Measurements from ENCODE around the gene RHOB. TPM values are rescaled to one million over a fixed set of nuclear protein-coding genes. Genes with fewer than 3 reads are reported as not detected.

The RHOB gene
- total RNA-seq, 2 experiments from 2014 or later, result 14.2 to 15.4 TPM

- ATAC-seq (no peak), DNase-seq (no peak)
- Mint-ChIP-seq H3K27me3 (peaks cover 9% of the 10 kb centered on the region), H3K4me3 (no peak overlapping the region), H3K4me1 (ENCODE audit: low read depth) (no peaks in the 10 kb centered on the region), H3K9me3 (peaks cover 18% of the 10 kb centered on the region), H3K36me3 (ENCODE audit: low read depth) (peaks cover 2% of the 10 kb centered on the region), H3K27ac (no peak overlapping the region)
- POLR2A ChIA-PET, result interaction anchor here (1.0 kb wide), 1 partner anchor 85 kb away, joined by 3 read pairs; no protein-coding TSS in a partner anchor
- TF ChIP-seq, protein P1, sequence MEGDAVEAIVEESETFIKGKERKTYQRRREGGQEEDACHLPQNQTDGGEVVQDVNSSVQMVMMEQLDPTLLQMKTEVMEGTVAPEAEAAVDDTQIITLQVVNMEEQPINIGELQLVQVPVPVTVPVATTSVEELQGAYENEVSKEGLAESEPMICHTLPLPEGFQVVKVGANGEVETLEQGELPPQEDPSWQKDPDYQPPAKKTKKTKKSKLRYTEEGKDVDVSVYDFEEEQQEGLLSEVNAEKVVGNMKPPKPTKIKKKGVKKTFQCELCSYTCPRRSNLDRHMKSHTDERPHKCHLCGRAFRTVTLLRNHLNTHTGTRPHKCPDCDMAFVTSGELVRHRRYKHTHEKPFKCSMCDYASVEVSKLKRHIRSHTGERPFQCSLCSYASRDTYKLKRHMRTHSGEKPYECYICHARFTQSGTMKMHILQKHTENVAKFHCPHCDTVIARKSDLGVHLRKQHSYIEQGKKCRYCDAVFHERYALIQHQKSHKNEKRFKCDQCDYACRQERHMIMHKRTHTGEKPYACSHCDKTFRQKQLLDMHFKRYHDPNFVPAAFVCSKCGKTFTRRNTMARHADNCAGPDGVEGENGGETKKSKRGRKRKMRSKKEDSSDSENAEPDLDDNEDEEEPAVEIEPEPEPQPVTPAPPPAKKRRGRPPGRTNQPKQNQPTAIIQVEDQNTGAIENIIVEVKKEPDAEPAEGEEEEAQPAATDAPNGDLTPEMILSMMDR (IDR thresholded peaks at IDR 0.05), result no peak
- CTCF ChIA-PET, result interaction anchor here (0.7 to 6.5 kb wide), 34 partner anchors 8 to 241 kb away, joined by 3 to 68 read pairs (median 5); partner anchors contain the start of genes HS1BP3 and RHOB
- intact Hi-C loops (cut with micrococcal nuclease), result no loop called here
These were observed 36.2 kb upstream of the RHOB start for GRCh38 chr2:20410556-20411277.

GRCh38 chr2:20411361-20411894, 35.4 kb upstream of the RHOB start:
- peak; percentile 100 for ATAC-seq

GRCh38 chr2:20414806-20415205, 32.1 kb upstream of the RHOB start:
- H3K36me3 Mint-ChIP-seq (ENCODE audit: low read depth), result no peaks in the 10 kb centered on the region
- intact Hi-C loops (cut with micrococcal nuclease), result no loop called here

More at GRCh38 chr2:20411361-20411894, 35.4 kb upstream of the RHOB start:
- Mint-ChIP-seq H3K4me1 (ENCODE audit: low read depth) (no peaks in the 10 kb centered on the region), H3K27ac (no peak overlapping the region), H3K36me3 (ENCODE audit: low read depth) (peaks cover 2% of the 10 kb centered on the region), H3K4me3 (no peak overlapping the region), H3K9me3 (peaks cover 18% of the 10 kb centered on the region), H3K27me3 (peaks cover 9% of the 10 kb centered on the region)
- intact Hi-C loops (cut with micrococcal nuclease), result no loop called here
- peak; percentile 89 for DNase-seq
- ChIA-PET POLR2A (interaction anchor here (1.0 kb wide), 1 partner anchor 85 kb away, joined by 3 read pairs; no protein-coding TSS in a partner anchor), CTCF (interaction anchor here (0.7 to 6.5 kb wide), 38 partner anchors 8 to 336 kb away, joined by 3 to 68 read pairs (median 5); partner anchors contain the start of genes HS1BP3 and RHOB)
- TF ChIP-seq, protein P1 (IDR thresholded peaks at IDR 0.05), result peak; percentile 69

GRCh38 chr2:20415511-20415918, 31.4 kb upstream of the RHOB start:
- Mint-ChIP-seq H3K27me3 (peaks cover 9% of the 10 kb centered on the region), H3K4me3 (no peak overlapping the region), H3K36me3 (ENCODE audit: low read depth) (no peaks in the 10 kb centered on the region), H3K27ac (no peak overlapping the region), H3K9me3 (no peaks in the 10 kb centered on the region), H3K4me1 (ENCODE audit: low read depth) (no peaks in the 10 kb centered on the region)
- no peak for DNase-seq
- TF ChIP-seq, protein P1 (IDR thresholded peaks at IDR 0.05), result no peak
- ChIA-PET POLR2A (no interaction called here), CTCF (interaction anchor here (2.6 kb wide), 1 partner anchor 227 kb away, joined by 9 read pairs; no protein-coding TSS in a partner anchor)
- no peak for ATAC-seq
- intact Hi-C loops (cut with micrococcal nuclease), result no loop called here

More at GRCh38 chr2:20414806-20415205, 32.1 kb upstream of the RHOB start:
- TF ChIP-seq, protein P1 (IDR thresholded peaks at IDR 0.05), result no peak
- ATAC-seq, result no peak
- ChIA-PET POLR2A (no interaction called here), CTCF (interaction anchor here (2.6 to 6.5 kb wide), 2 partner anchors 7 to 227 kb away, joined by 9 to 68 read pairs; no protein-coding TSS in a partner anchor)
- Mint-ChIP-seq H3K4me3 (no peak overlapping the region), H3K27ac (no peak overlapping the region), H3K27me3 (peaks cover 9% of the 10 kb centered on the region), H3K9me3 (peaks cover 5% of the 10 kb centered on the region), H3K4me1 (ENCODE audit: low read depth) (no peaks in the 10 kb centered on the region)
- no peak for DNase-seq

All from activated CD8-positive, alpha-beta T cell treated with anti-CD3 and anti-CD28 coated beads for 36 hours (primary cell).